ENCODE results near the gene GNAQ.
"Not testable (repeated sequence)": the region's sequence is repeated elsewhere in the genome, so short reads cannot be mapped to it uniquely, and the experiment has no call there.

Gene GNAQ

DNA sequence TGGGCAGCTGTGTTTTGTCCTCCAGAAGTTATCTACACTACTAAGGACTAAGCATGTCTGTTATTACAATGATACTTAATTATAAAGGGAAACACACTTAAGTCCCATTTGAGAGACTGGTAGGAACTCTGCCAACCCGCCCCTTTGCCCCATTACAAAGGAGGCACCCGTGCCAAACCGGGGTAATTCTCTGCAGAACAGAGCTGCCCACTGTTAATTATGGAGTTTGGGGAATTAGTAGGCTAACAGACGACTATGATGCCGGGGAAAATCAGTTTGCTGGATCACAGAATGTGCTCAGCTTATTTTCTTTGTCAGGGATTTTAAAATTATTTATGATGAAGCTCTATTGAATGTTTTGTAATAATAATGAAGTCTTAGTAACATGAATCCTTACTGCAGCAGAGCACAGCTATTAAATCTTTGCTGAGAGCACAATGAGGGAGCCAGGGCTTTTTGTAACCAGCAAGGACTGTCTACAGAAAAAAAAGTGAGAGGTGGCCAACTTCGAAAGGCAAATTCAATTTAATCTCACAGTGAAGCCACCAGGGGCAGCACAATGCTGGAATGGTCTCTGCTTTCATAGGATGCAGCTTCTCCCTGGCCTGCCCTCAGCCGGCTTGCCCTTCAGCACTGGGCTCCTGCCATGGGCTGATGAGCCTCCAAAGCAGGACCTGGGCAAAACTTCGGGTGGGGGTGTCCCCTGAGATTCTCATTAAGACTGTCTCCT is 134.5 kb downstream of the GNAQ start:
- DNase-seq: no peak

DNA sequence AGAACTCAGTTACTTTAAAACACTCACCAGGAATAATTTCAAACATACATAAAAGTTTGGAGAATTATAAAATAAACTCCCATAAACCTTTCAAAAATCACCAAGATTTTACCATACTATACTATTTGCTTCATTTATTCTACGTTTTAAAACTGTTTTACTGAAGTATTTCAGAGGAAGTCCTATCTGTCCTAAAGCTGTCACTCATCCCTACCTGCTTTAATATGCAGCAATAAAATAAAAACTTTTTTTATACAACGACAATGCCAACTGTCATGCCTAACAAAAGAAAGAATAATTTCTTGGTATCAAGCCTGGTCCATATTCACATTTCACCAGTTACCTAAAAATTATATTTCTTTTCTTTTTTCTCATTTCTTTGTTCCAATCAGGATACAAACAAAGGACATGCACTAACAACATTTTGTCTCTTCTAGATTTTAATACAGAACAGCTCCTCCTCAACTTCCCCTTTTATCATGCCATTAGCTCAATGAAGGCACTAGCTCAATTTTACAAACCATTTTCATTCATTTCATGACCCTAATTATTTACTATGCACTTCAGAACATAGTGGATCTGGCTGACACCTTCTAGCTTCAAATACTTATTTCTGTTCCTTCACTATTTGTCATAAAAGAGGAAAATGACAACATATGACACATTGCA is 135.2 kb downstream of the GNAQ start:
- no peak for DNase-seq

GRCh38 chr9:77893706-77894105 is 137.9 kb downstream of the GNAQ start:
- no peak for DNase-seq

DNA sequence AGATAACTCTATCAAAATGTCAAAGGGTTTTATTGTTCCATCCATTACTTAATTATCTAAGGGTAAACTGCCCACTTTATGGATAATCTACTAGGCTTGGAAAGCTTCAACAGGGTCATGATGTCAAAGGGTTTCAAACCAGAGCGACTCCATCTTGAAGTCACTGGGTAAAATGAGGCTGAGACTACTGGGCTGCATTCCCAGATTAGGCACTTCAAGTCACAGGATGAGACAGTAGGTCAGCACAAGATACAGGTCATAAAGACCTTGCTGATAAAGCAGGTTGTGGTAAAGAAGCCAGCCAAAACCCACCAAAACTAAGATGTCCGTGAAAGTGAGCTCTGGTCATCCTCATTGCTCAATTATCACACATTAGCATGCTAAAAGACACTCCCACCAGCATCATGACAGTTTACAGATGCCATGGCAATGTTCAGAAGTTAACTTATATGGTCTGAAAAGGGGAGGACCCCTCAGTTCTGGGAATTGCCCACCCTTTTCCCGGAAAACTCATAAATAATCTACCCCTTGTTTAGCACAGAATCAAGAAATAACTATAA is 138.6 kb downstream of the GNAQ start:
- DNase-seq: no peak

DNA sequence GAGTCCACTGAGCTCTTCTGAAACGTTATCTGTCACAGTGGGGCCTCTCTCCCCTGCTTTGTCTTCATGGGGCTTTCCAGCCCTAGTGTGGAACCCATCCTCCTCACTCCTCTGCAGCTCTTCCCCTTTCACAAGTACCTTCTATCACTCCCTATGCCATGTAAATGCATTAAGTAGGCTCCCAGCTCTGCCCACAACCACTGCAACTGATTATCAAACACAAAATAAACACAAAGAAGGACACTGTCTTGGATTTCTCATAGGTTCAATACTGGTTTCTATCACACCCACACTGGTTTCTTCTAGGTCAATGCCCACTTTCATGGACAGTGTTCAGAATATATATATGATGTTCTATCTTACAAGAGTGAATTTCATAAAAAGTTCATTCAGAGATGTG is 139.4 kb downstream of the GNAQ start:
- DNase-seq: no peak

- DNase-seq: no peak
Observed at GRCh38 chr9:77891128-77891800, 140.3 kb downstream of the GNAQ start.

DNA sequence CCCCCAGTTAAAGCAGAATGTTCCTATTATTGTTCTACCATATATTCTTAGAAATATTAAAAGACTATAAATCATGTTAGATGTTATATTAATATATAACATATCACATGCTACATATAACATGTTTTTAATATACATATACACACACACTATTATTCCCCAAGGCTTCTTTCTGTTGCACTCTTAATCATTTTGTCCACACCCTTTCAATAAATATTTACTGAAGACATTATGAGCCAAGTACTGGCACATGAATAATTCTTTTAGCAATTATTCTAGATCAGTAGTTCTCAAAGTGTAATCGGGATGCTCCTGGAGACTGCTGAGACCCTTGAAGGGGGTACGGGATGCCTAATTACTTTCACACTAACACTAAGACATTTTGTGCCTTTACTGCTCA is 143.9 kb downstream of the GNAQ start:
- DNase-seq: no peak

- no peak for DNase-seq
Observed at GRCh38 chr9:77885104-77885672, 146.4 kb downstream of the GNAQ start.

- DNase-seq: no peak
Observed at GRCh38 chr9:77883846-77884771, 147.5 kb downstream of the GNAQ start.

DNA sequence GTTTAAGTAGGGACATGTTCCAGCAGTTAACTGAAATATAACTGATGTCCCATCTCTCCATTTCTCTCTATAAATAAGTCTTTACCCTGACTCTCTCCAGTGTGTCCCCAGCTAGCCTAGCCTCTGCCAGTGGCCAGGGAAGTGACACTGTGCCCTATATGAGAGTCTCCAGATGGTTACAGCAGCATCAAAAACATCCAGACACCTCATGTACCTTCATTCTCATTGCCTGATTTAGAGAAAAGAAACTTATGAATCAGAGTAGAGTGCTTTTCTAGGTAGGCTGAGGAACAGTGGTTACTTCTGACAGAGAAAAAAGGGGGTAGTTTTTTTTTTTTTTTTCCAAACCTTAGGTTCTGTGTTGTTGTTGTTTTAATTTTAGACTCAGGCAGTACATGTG is 148.5 kb downstream of the GNAQ start:
- no peak for DNase-seq

GRCh38 chr9:77882294-77882693 is 149.3 kb downstream of the GNAQ start:
- no peak for DNase-seq

- not testable (repeated sequence) for DNase-seq
Observed at GRCh38 chr9:77881634-77882033, 150.0 kb downstream of the GNAQ start.

DNA sequence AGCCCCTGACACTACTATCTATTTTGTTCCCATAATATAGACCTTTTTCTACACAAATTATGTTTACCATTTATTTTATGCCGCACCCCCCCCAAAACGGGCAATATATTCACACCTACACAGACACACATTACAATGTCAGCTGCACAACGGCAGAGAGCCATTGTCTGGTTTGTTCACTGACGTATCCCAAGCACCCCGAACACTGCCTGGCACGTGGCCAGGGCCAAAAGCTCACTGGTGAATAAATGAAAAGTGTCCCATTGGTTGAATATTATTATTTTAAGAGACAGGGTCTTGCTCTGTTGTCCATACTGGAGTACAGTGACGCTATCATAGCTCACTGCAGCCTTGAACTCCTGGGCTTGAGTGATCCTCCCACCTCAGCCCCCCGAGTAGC is 150.5 kb downstream of the GNAQ start:
- DNase-seq: no peak

DNA sequence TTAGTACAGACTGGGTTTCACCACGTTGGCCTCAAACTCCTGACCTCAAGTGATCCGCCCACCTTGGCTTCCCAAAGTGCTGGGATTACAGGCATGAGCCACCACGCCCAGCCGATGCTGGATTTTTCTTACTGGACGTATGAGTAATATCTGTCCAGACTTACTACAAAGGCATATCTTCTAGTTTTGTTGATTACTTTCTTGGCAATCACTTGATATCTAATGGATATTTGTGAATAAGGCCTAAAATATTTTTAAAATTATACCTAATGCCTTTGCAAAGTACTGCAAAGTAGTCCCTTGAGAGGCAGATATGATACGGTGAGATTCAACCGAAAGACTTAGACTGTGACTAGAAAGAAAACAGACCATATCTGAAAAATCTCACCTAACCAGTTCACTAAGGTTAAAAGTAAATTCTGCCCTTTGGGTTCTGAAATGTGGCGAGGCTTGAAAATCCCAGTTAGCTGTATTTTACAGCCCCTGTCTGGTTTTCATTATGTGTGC is 152.1 kb downstream of the GNAQ start:
- DNase-seq: no peak

DNA sequence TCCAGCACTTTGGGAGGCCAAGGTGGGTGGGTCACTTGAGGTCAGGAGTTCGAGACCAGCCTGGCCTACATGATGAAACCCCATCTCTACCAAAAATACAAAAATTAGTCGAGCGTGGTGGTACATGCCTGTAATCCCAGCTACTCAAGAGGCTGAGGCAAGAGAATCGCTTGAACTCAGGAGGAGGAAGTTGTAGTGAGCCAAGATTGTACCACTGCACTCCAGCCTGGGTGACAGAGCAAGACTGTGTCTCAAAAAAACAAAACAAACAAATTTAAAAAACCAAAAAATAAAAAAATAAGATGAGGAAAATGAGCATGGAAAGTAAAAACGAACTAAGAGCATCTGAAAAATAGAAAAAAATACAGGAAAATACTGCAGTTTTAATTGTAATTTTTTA is 152.8 kb downstream of the GNAQ start:
- DNase-seq: not testable (repeated sequence)

GRCh38 chr9:77877976-77878375 is 153.6 kb downstream of the GNAQ start:
- no peak for DNase-seq

- DNase-seq: no peak
Observed at GRCh38 chr9:77876590-77876989, 155.0 kb downstream of the GNAQ start.

- no peak for DNase-seq
Observed at GRCh38 chr9:77876091-77876490, 155.5 kb downstream of the GNAQ start.

GRCh38 chr9:77872863-77873262 is 158.7 kb downstream of the GNAQ start:
- DNase-seq: no peak

DNA sequence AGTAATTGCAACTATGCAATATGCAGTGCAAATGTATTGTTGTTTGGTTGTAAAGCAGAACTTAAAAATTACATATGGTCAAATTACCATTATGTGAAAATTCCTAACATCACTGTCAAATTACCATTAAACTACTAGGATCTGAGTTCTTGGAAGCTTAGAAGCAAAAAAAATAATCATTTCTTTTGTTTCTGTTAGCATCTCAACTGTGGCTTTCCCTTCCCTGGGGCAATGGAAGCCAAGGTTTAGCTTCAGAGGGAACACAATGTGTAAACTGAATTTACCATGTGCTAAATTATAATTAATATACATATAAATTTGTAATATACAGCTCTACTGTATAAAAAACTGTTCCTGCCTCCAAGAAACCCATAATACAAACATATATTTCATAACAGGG is 159.4 kb downstream of the GNAQ start:
- no peak for DNase-seq

- DNase-seq: no peak
Observed at GRCh38 chr9:77871483-77871882, 160.1 kb downstream of the GNAQ start.

- DNase-seq: no peak
Observed at GRCh38 chr9:77866878-77867277, 164.7 kb downstream of the GNAQ start.
